HG03103 (cell line): ENCODE data around the gene LRFN2.

ENCODE experiments used
- ATAC-seq: cut with Tn5 transposase; IDR thresholded peaks from one replicate; pipeline ENCODE4 v1.9.1; 2021; ENCODE audit warnings: low read depth; ENCODE audit not compliant: unreplicated experiment

LRFN2 gene

GRCh38 chr6:40443842-40444241, 143.3 kb downstream of the LRFN2 start:
- no peak for ATAC-seq

DNA sequence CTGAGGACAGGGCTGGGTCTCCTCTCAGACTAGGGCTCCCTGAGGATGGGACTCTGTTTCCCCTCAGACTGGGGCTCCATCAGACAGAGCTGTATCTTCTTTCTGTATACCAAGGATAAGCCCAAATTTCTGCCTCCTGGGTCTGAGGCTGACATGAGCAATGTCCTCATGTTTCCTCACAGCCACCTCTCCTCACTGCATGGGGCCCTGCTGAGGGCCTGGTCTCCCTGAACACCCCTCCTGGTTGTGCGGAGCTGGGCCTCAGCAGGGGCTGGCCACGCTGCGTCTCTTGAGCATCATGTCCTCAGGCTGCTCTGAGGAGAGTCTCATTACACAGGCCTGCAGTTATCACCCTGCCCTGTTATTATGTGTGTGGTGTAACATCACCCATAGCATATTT, 144.6 kb downstream of the LRFN2 start:
- no peak for ATAC-seq

GRCh38 chr6:40441150-40441549, 146.0 kb downstream of the LRFN2 start:
- ATAC-seq, result no peak

DNA sequence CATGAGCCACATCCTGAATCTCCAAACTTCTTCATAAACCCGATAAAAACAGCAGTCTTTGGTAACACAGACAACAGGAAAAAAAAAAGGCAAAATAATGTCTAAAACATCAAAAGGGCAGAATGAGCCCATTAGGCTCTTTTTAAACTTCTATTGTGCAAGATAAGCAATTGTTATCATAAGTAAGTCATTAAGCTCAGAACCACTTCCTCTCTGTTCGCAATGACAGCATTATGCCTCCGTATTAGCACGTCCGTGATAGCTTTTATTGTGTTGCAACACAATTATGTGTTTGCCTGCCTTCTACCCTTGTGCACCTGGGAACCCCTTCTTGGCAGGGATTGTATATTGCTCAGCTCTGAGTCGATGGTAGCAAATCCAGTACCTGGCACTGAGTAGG, 147.1 kb downstream of the LRFN2 start:
- no peak for ATAC-seq

DNA sequence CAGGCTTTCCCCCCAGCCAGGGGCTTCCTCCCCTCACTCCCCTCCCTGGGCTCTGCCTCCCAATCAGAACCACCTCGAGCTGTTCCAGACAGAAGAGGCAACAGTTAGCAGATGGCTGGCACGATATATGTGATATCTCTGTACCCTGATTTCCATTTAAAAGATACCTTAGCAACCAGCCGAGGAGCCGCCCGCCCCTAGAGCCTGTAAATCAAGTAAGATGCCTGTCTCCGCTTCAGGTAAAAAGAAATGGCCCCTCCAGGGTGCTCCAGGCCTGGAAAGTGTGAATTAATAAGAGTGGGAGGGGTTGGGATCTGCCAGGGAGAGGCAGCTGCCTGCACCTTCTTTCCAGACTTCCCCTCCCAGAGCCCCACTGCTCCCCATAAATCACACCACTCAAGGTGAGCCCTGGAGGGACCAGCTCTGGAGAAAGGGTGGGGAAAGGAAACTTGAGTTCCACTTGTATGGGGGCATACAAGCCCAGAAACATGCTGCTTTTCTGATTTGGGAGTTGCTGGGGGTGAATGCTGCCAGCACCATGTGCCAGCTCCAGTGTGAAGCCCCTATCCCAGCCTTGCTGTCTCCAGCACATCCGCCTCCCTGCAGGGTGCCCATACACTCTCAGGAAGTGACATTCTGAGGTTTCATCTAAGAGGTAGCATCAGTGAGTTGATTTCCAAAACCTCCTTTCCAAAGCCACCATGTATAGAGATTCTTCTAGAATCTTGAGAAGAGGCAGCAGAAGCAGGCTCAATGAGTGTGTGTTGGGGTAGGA, 148.0 kb downstream of the LRFN2 start:
- no peak for ATAC-seq

- no peak for ATAC-seq
These were observed 148.8 kb downstream of the LRFN2 start for GRCh38 chr6:40438246-40438887.

DNA sequence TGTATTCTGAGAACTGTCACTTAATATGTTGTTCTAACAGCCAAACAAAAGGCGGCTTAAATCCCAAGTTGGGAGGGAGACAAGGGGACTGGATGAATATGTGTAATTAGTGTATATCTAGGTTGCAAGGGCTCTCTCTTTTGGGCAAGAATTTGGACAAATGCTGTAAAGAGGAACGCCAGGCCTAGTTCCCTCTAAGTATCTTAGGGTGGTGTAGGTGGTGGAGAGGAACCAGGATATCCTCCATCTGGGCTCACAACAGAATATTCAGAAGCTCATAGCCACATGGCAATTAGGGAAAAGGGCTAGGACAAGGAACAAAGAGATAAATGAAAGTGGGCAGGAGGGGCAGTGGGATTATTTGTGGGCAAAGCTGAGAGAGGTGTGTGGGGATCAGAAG, 149.5 kb downstream of the LRFN2 start:
- ATAC-seq, result no peak

DNA sequence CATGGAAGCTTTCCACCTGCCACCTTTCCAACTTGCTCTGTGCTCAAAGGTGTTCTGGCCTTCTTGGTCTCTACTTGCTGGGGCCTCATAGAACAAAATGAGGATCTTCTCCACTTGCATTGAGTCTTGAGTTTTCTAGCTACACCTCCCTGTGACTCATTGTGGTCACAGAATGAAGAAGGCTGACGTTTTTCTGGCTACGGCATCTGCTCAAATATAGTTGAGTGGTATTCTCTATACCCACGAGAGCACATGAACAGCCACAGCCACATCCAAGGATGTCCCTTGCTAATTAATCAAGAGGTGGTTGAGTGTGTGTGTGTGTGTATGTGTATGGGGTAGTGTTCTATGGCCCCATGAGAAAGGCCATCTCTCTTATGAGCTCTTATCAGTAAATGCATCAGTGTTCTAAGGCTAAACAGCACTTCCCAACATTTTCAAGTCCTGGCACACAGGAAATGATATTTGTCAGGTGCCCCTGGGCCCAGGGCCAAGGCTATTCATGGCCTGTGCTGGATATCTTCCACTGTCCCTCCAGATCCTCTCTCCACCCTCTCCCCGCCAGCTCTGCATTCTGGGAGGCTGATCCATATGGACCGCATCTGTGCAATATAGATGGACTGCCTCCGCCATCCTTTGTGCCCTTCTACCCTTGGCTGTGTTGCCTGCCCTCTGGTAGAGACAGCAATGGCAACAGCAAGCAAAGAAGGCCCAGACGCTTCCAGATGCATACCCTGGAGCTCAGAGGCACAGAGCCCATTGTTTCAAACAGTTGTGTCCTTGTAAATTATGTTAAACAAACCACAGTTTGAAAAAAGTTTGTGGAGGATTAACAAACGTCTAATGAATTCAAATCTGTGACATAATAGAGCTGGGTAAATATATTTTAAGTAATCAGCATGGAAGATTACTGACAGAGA, 150.2 kb downstream of the LRFN2 start:
- ATAC-seq, result no peak

DNA sequence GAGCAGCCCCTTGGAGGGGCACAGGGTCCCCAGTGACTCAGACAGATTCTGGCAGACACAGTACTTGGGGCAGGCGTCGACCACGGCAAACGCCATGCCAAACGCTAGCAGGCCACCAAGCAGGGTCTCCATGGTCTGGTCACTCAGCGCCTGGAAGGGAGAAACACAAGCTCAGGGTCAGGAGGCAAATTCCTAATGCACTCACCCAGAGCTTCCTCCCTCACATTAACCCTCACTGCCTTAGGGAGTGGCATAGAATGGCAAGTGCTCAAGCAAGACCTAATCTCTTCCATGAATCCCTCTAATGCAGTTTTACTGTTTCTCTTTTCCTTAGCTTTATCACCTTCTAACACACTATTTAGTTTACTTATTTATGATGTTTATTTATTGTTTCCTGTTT, 154.2 kb downstream of the LRFN2 start:
- no peak for ATAC-seq

DNA sequence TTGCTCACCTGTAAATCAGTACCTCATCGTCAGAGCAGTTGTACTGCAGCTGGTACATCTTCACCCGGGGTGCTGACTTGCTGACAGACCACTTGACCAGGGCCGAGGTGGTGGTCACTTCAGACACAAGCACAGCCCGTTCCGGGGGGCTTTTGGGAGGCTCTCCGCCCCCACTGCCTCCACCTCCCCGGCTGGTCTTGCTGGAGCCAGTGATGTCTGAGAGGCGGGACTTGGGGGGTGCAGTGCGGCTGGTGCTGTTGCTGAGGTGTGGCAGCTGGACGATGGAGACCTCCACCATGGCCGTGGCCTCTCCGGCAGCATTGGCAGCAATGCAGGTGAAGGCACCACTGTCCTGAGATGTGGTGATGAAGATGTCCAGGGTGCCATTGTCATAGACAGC, 155.5 kb downstream of the LRFN2 start:
- ATAC-seq, result no peak

- no peak for ATAC-seq
These were observed 160.0 kb downstream of the LRFN2 start for GRCh38 chr6:40427196-40427595.

GRCh38 chr6:40426346-40427066, 160.7 kb downstream of the LRFN2 start:
- ATAC-seq, result no peak

- ATAC-seq, result no peak
These were observed 161.8 kb downstream of the LRFN2 start for GRCh38 chr6:40425192-40425919.

DNA sequence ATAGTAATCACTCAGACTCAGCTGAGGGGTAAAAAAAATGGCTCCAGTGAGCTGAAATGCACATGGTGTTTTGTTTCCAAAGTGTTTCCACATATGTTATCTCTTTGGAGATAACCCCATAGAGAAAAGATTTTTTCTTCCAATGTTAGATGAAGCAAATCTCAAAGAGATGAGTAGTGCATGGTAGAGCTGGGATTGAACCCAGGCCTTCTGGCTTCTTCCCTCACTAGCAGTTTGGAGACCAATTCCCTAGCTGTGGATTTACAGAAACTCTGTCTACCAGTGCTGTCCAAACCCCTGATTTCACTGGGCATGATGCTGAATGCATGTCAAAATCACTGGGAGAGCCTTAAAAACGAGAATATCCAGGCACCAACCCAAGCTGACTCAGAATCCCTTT, 165.1 kb downstream of the LRFN2 start:
- ATAC-seq, result no peak

DNA sequence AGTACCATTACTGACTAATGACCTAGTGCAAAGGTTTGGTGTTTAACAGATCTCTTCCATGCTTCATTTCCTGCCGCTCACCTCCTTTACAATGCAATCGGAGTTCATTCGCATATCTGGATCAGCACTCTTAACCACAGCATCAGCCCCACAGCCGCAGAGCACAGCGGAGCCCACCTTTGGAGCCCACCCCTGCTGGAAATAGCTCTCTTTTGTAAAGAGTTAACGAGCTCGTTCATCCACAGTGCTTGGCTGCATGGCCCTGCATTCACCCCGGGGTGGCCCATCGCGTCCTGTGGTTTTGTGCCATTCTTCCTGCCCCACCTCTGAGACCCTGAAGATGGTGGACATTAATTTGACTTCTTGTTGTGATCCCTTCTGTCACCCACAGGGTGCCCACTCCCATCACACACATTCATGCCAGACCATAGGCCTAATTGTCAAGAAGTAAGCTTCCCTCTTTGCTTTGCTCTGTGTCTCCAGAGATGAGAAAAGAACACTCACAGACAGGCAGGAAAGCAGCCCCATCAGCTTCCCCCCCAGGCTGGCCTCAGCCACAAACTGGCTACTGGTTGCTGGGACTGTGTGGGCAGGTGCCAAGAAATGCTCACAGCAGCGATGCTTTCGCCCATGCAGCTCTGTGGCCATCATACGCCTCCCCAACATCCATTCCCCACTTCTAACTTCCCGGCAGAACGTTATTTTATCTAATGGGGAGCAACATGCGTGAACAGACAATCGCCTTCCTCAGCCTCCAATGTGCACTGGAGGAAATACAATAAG, 167.0 kb downstream of the LRFN2 start:
- ATAC-seq, result no peak

DNA sequence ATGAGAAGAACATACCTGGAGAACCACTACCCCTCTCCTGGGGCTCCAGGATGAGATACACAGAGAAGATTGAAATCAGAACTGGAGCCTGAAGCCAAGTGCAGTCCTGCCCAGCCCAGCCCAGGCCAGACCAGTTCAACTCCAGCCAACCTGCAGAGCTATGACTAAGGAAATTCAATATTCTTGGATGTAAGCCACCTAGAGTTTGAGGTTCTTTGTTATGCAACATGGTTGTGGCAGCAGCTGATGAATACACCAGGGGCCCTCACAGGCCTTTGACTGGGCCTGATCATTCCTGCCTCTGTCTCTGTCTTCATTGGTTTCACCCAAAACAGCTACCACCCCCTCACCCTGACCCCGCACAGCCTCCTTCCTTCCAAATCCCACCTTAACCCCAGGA, 167.8 kb downstream of the LRFN2 start:
- ATAC-seq, result no peak

DNA sequence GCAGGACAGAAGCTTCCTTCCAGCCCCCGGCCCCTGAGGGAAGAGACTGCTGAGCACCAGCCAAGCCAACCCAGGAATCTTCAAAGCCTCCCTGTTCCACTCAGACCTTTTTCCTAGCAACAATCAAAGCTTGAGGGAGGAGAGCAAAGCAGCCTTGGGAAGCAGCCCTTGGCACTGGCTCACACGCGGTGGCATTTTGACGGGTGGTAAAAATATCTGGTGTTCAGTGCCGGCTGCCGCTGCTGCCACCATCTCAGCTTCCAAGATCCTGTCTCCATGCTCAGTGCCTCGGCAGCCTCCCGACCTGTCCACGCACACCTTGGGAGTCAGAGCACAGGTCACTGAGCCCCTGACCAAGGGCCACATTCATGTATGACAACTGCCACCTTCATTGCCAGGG, 170.1 kb downstream of the LRFN2 start:
- ATAC-seq, result no peak

DNA sequence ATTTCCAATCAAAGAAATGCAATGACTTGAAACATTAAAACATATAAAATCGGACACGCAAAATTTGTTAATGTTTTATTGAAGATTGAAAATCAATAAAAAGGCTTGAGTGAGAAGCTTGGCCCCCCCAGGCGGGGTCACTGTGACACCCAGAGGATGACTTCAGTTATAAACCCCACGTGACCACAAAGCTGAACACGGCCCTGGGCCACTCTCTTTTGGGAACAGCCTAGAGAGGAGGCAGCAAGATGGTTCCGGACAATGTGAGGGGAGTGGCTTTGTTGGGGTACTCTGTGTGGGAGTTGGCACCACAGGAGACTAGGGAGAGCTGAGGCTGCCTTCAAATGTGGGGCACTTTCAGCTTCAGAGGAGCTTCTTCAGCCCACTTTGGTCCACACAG, 172.5 kb downstream of the LRFN2 start:
- no peak for ATAC-seq

- no peak for ATAC-seq
These were observed 173.9 kb downstream of the LRFN2 start for GRCh38 chr6:40413239-40413638.
